Measurements from ENCODE around the gene LRRC8C.

LRRC8C gene

GRCh38 chr1:89705901-89706699 lies 73.2 kb downstream of the LRRC8C start:
- H3K4me3 ChIP-seq (ENCODE audit: insufficient read depth, low read length, poor library complexity, severe bottlenecking), result no peak overlapping the region
- H3K79me2 ChIP-seq (ENCODE audit: insufficient read depth, low read length), result no peaks in the 10 kb centered on the region
- H3K9me2 ChIP-seq (replicated peaks; ENCODE audit: insufficient read depth, low read length), result no peaks in the 10 kb centered on the region
- H3K27me3 ChIP-seq (ENCODE audit: low read length), result no peaks in the 10 kb centered on the region
- H3K9ac ChIP-seq (ENCODE audit: low read length), result no peak overlapping the region
- H4K20me1 ChIP-seq (ENCODE audit: low read depth, low read length), result no peaks in the 10 kb centered on the region
- no peaks in the 10 kb centered on the region for H3K9me3 ChIP-seq (ENCODE audit: insufficient read depth, low read length)
- TF ChIP-seq CTCF (IDR thresholded peaks at IDR 0.05; ENCODE audit: insufficient read depth, low read length, poor library complexity, severe bottlenecking) (no peak), EZH2phosphoT487 (conservative IDR thresholded peaks at IDR 0.05; ENCODE audit: low read length) (no peak)
- no peak overlapping the region for H3K4me2 ChIP-seq (ENCODE audit: low read depth, low read length, poor library complexity, severe bottlenecking)
- H3K27ac ChIP-seq (ENCODE audit: low read depth, low read length), result no peak overlapping the region
- no peak overlapping the region for H2AFZ ChIP-seq (ENCODE audit: low read depth, low read length, severe bottlenecking)
- no peaks in the 10 kb centered on the region for H3F3A ChIP-seq (ENCODE audit: insufficient read depth)
- H3K36me3 ChIP-seq (ENCODE audit: low read length), result no peaks in the 10 kb centered on the region

- Histone ChIP-seq H4K20me1 (ENCODE audit: low read depth, low read length) (no peaks in the 10 kb centered on the region), H3K9me3 (ENCODE audit: insufficient read depth, low read length) (no peaks in the 10 kb centered on the region), H3K27ac (ENCODE audit: low read depth, low read length) (no peak overlapping the region), H3K9ac (ENCODE audit: low read length) (no peak overlapping the region), H3F3A (ENCODE audit: insufficient read depth) (no peaks in the 10 kb centered on the region), H3K9me2 (replicated peaks; ENCODE audit: insufficient read depth, low read length) (no peaks in the 10 kb centered on the region), H3K4me2 (ENCODE audit: low read depth, low read length, poor library complexity, severe bottlenecking) (no peak overlapping the region), H3K27me3 (ENCODE audit: low read length) (no peaks in the 10 kb centered on the region), H2AFZ (ENCODE audit: low read depth, low read length, severe bottlenecking) (no peak overlapping the region), H3K4me3 (ENCODE audit: insufficient read depth, low read length, poor library complexity, severe bottlenecking) (no peak overlapping the region), H3K79me2 (ENCODE audit: insufficient read depth, low read length) (no peaks in the 10 kb centered on the region), H3K36me3 (ENCODE audit: low read length) (no peaks in the 10 kb centered on the region)
- no peak for TF ChIP-seq CTCF (IDR thresholded peaks at IDR 0.05; ENCODE audit: insufficient read depth, low read length, poor library complexity, severe bottlenecking)
- no peak for TF ChIP-seq EZH2phosphoT487 (conservative IDR thresholded peaks at IDR 0.05; ENCODE audit: low read length)
These were observed 73.7 kb downstream of the LRRC8C start for GRCh38 chr1:89706700-89707012.

- H3K9ac ChIP-seq (ENCODE audit: low read length), result no peak overlapping the region
- no peaks in the 10 kb centered on the region for H4K20me1 ChIP-seq (ENCODE audit: low read depth, low read length)
- no peak overlapping the region for H3K27ac ChIP-seq (ENCODE audit: low read depth, low read length)
- TF ChIP-seq EZH2phosphoT487 (conservative IDR thresholded peaks at IDR 0.05; ENCODE audit: low read length), result no peak
- TF ChIP-seq CTCF (IDR thresholded peaks at IDR 0.05; ENCODE audit: insufficient read depth, low read length, poor library complexity, severe bottlenecking), result no peak
- no peaks in the 10 kb centered on the region for H3K79me2 ChIP-seq (ENCODE audit: insufficient read depth, low read length)
- no peaks in the 10 kb centered on the region for H3F3A ChIP-seq (ENCODE audit: insufficient read depth)
- H3K27me3 ChIP-seq (ENCODE audit: low read length), result no peaks in the 10 kb centered on the region
- no peak overlapping the region for H2AFZ ChIP-seq (ENCODE audit: low read depth, low read length, severe bottlenecking)
- no peak overlapping the region for H3K4me2 ChIP-seq (ENCODE audit: low read depth, low read length, poor library complexity, severe bottlenecking)
- no peaks in the 10 kb centered on the region for H3K9me2 ChIP-seq (replicated peaks; ENCODE audit: insufficient read depth, low read length)
- H3K4me3 ChIP-seq (ENCODE audit: insufficient read depth, low read length, poor library complexity, severe bottlenecking), result no peak overlapping the region
- H3K9me3 ChIP-seq (ENCODE audit: insufficient read depth, low read length), result no peaks in the 10 kb centered on the region
- no peaks in the 10 kb centered on the region for H3K36me3 ChIP-seq (ENCODE audit: low read length)
These were observed 75.9 kb downstream of the LRRC8C start for GRCh38 chr1:89708751-89709375.
